DMS79 (cell line): Measurements from ENCODE around the gene MACROD2.

Experiments
- DNase-seq: peaks from one replicate; lab custom pipeline; 2025; lab: John Stamatoyannopoulos, UW

MACROD2 gene

GRCh38 chr20:16027686-16028085, 2032.4 kb downstream of the MACROD2 start:
- no peak for DNase-seq

GRCh38 chr20:16028923-16029322, 2033.6 kb downstream of the MACROD2 start:
- DNase-seq = no peak

DNA sequence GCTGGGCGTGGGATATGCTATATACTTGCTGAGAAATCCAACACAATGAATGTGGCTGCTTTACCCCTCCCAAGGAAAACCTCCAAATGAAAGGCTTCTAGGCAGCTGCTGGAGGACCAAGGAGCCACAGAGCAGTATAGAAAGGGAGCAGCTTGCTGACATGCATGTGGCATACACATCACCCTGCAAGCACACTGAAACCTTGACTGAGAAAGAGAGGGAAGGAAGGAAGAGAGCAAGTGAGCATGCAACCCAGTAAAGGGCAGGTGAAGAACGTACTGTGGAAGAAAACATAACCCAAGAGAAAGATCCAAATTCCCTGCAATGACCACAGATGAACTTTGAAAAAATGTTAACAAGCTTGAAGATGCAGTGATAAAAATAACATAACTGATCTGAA, 2034.9 kb downstream of the MACROD2 start:
- no peak for DNase-seq

DNA sequence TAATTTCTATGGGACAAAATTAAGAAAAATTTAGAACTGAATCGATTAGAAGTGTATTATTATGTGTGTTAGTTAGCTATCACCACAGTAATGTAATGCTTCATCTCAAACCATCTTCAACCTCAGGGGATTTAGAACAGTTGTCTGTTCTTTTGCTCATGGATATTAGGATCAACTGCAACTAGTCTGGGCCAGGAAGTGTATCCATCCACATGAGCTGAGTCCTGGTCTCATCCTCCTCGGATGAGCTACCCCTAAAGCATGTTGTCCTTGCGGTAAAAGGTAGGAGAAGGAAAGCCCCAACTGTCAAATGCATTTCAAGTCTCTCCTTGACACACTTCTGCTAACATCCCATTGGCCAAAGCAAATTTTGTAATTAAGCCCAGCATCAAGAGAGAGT, 2040.3 kb downstream of the MACROD2 start:
- no peak for DNase-seq

DNA sequence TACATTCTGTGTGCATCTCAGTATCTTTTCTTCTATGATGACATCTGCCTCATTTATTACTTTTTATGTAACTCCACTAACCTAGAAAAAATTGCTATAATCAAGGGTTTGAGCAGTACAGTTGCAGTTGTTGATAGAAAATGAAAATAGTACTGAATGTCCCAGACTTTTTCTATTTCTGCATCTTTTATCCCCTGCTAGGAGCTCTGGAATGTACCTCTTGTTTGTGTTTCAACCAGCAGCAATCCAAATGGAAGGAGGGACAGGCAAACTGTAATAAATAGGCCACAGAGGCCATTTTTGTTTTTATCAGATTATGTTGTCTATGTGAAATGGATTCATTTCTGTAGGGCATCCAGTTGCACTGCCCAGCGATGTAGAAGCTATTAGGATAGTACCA, 2041.0 kb downstream of the MACROD2 start:
- no peak for DNase-seq

DNA sequence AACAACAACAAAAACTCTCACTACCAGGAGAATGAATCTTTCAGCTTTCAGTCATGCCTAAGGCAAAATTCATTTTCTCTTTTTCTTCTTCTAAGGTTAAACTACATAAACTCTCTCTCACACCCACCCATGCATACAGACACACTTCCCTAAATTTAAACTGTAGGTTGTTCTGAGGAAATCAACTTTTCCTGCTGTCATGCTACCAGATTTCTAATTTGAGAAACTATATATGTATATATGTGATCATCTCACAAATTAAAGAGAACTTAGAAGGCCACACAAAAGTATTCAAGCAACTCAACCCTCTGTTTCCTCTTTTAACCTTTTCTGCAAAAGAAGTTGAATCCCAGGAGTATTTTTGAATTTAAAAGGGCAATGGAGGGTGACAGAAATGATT, 2045.4 kb downstream of the MACROD2 start:
- DNase-seq = no peak

- DNase-seq = no peak
Observed at GRCh38 chr20:16042731-16043130, 2047.4 kb downstream of the MACROD2 start.

- DNase-seq = no peak
Observed at GRCh38 chr20:16043931-16044330, 2048.6 kb downstream of the MACROD2 start.

DNA sequence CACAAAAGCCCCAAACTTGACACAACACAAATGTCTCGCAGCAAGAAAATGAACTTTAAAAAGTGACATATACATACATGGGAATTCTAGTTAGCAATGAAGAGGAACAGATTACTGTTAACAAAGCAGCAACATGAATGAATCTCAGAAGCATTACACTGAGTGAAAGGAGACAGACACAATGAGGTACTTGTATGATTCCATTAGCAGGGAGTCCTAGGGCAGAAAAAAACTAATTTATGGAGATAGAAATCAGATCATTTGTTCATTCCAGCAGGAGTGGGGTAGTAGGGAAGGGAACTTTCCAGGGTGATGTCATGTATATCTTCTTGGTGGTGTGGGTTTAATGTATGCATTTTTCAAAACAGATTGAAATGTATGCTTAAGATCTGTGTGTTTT, 2053.6 kb downstream of the MACROD2 start:
- no peak for DNase-seq

DNA sequence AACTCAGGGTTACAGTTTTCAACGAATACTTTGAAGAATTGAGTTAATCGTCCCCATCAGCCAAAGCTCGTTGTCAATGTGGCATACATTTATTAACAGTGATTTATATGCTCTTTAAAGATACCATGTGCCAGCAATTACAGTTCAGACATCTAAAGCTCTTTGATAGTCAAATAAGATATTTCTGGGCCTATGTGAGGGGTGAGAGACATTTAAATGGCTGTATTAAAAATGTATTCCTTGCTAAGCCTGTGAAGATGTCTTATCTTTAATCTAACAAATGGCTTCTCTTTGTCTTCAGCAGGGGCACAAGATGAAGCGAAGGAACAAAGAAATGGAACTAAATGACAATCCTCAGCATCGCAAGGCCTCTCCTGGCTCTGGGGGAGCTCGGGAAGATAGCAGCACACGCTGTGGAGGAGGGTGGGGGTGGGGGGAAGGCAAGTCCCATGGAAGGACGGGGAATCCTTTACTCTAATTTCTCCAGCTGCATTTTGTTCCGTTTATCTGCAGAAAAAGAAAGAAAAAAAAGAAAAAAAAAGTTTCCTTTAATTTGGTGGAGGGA, 2054.3 kb downstream of the MACROD2 start:
- DNase-seq = no peak

- DNase-seq = no peak
Observed at GRCh38 chr20:16050366-16050765, 2055.1 kb downstream of the MACROD2 start.

DNA sequence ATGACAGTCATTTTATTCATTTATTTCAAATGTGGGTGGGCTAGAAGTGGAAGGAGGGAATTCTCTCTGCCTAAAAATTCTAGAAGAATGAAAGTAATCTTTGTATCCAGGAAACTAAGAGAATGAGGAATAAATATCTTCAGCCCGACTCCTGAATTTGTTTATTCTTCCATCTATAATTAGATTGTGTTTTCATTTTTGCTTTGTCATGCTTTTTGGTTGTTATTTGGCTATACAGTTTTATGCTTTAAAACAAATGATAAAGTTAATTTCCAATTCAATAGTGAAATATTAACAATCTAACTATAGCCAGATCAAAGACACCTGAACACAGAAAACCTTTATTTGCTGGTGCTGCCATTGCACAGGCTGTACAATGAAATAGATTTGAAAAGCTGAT, 2056.7 kb downstream of the MACROD2 start:
- DNase-seq = no peak

DNA sequence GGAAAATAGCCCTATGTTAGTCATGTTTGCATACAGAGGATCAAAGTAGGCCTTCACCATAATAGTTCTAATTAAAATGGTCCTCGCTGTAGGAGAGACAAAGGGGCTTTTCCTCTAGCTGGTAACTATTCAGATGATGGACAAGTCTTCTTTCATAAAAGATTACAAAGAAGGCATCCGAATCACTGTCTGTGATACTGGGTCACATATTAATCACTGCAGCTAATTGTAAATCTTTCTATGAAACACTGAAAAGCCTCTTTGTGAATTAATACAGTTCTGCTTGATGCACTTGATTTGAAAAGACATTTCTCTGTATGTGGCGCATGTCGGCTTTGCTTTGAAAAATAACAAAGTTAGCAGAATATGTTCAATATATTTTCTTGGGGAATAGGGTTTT, 2057.1 kb downstream of the MACROD2 start:
- no peak for DNase-seq

GRCh38 chr20:16054985-16055384, 2059.7 kb downstream of the MACROD2 start:
- no peak for DNase-seq

DNA sequence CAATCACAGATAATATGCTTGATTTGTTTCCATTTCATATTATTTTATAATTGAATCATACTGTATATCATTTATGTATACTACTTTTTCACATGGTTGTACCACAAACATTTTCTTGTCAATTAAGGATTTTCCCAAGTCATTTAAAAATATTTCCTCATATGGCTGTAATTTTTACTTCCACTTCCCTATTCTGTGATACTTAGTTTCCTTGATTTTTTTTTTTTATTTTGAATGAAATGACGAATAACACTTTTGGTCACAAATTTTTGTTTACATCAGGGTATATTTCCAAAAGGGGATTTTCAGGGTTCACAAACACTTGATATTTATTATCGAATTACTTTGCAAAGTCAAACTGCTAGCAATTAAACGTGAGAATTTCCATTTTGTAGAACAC, 2062.3 kb downstream of the MACROD2 start:
- no peak for DNase-seq

DNA sequence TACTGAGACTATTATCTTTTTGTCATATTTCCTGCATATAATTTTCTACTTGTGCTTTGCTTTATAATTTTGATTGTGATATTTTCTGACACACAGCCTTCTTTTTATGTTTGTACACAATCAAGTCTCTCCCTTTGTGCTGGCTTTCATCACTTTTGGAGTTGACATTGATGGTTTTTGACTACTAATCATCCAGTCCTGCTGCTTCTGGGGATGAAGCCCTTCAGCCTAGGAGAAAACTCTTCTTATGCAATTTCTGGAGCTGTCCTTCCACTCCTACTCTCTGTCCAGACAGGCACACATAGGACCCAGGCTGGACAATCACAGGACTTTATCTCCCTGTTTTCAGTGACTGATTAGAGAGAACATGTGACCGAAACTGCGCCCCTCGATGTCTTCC, 2063.0 kb downstream of the MACROD2 start:
- no peak for DNase-seq

- DNase-seq = no peak
Observed at GRCh38 chr20:16059841-16060240, 2064.5 kb downstream of the MACROD2 start.

DNA sequence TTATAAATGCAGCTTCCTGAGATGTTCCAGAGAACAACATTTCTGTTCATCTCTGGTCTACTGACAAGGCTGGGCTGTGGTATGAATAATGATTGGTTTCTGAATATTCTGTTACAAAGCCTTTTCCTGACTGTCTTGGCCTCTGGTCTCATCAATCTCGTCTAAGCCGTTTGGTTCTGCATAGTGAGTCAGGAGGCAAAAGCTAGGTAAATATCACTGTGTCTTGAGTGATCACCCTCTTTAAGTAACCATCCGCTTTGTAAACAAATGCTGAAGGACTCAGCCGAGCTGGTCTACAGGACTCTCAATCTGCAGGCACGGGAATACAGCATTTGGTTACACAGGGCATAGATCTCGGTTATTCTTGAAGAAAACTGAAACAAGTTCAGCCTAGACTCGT, 2066.0 kb downstream of the MACROD2 start:
- DNase-seq = no peak

DNA sequence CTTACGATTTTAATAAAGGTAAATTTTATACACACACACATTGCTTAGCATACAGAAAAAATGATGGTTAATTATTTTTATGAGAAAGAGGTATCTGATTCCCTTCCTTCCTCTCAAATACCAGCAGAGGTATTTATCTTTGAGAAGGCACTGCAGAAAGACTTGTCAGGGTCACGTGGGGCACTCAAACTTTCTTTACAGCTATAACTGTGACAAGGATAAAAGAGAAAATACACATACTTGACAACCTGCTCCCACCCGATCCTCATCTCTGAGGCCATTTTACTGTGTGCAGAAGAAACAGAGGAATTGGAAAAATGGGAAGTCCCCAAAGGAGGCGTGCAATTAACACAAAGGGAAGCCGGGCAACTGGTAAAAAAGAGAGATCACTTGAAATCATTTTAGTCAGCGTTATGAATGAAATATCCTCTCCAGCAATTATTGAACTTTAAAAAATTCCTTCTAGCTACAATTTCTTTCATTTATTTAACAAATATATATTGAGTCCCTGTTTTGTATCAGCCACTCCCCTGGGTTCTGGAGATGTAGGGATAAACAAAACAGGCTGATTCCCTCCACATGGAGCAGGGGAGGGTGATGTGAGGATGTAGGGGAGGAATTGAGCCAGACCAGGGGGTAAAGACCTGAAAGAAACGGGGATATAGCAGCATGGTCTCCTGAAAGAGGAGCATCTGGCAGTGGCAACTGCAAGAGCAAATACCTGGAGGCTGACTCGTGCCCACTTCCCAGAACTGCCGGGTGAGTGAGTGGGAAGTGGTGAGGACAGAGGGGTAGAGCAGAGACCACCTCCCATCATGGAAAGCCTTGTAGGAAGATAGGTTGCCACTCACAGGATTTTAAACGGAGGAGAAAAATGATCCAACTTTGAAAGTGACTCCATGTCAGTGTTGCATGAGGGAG, 2067.6 kb downstream of the MACROD2 start:
- DNase-seq = no peak

DNA sequence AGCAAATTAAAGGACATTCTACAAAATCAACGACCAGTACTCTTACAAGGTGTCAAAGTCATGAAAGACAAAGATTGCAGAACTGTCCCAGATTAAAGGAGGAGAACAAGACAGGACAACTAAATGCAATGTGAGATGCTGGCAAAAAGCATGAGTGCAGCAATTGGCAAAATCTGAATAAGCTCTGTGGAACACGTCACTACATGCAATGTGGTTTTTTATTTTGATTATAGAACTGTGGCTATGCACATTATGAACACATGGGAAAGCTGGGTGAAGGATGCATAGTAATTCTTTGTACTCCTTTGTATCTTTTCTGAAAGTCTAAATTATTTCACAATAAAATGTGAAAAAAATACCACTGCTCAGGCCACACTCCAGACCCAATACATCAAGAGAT, 2068.6 kb downstream of the MACROD2 start:
- no peak for DNase-seq

DNA sequence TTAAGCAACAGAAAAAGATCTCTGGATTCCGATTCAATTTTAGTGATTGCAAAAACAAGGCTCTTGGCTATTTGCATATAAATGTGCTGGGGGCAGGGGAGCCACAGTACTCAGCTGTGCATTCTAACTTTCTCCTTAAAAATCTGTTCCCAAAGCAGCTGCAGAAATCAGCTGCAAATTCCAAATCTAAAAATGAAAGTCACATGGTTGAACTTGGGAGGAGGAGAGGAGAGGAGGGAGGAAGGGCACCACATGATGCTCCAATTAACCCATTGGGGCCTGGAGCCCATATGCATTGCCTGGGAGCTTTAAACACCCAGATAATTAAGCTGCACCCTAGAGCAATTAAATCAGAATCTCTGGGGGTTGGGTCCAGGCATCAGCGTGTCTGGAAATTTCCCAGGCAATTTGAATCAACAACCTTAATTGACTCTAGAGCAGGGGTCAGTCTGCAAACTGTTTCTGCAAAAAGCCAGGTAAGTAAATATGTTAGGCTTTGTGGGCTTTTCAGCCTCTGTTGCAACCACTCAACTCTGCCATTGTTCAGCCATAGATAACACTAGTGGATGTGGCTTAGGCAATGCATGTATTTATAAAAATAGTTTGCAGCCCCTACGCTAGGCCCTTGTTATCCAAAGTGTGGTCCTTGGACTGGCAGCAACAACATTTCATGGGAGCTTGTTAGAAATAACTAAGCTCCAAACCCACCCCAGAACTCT, 2069.8 kb downstream of the MACROD2 start:
- no peak for DNase-seq

- no peak for DNase-seq
Observed at GRCh38 chr20:16066571-16066970, 2071.3 kb downstream of the MACROD2 start.

DNA sequence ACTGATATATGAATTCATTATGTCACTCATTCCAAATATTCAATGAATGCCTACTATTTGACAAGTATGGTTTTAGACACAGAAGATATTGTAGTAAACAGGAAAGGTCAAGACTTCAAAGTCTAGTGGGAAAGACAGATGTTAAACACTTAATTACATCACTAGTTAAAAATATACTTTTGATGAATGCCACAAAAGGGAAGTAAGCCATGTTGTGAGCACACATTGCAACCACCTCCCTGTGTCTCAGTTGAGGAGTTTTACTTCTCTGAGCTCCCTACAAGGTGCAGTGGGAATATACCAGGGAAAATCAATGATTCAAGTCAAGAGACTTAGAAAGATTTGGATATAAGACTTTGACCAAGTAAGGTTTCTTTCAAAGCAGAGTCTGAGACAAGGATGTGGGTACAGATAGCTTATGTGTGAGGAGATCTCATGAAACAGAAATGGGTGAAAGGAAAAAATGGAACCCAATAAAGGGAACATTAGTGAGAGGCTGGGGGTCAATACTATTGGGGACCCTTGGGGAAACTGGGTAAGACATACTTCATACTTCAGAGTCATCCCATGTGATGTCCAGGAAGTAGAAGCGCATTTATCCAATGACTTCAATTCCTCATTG, 2074.2 kb downstream of the MACROD2 start:
- DNase-seq = no peak
